ENCODE results near the gene LRMDA.

DNA sequence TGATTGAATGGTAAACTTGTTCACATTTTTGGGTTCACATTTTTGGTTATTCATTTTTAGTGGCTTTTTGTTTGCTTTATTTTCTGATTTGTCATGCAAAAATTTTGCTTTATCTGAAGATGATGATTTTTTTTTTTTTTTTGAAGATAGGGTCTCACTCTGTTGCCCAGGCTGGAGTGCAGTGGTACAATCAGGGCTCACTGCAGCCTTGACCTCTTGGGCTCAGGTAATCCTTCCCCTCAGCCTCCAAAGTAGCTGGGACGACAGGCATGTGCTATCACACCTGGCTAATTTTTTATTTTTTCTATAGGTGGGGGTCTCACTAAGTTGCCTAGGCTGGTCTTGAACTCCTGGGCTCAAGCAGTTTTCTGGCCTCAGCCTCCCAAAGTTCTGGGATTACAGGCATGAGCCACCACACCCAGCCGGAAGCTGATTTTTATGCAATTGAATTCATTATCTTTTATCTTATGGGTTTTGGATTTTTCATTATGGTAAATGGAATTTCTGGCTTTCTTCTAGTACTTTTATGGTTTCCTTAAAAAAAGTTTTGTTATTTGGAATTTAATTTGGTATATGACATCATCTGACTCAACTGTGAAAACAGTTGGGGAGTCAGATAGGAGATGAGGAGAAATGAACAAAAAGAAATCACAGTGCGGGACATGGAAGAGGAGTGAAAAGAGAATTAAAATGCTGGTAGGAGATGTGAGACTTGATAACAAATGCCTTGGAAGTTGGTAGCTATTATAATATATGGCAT, 158.7 kb downstream of the LRMDA start:
- TF ChIP-seq, protein P1, sequence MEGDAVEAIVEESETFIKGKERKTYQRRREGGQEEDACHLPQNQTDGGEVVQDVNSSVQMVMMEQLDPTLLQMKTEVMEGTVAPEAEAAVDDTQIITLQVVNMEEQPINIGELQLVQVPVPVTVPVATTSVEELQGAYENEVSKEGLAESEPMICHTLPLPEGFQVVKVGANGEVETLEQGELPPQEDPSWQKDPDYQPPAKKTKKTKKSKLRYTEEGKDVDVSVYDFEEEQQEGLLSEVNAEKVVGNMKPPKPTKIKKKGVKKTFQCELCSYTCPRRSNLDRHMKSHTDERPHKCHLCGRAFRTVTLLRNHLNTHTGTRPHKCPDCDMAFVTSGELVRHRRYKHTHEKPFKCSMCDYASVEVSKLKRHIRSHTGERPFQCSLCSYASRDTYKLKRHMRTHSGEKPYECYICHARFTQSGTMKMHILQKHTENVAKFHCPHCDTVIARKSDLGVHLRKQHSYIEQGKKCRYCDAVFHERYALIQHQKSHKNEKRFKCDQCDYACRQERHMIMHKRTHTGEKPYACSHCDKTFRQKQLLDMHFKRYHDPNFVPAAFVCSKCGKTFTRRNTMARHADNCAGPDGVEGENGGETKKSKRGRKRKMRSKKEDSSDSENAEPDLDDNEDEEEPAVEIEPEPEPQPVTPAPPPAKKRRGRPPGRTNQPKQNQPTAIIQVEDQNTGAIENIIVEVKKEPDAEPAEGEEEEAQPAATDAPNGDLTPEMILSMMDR (IDR thresholded peaks at IDR 0.05; ENCODE audit: extremely low read depth in 1 of 2, insufficient read depth in 1 of 2, low read depth in 1 of 2, low read length in 2 of 2) = no peak
- TF ChIP-seq MYC (IDR thresholded peaks at IDR 0.05; ENCODE audit: low read depth, low read length) = no peak
